Jurkat, Clone E6-1 (cell line): ENCODE data around the gene NBEA.

Experiments
- DNase-seq: peaks from one replicate; pipeline ENCODE4 v3.0.0-alpha.2; 2011; ENCODE audit warnings: low read depth, low spot score
- H3K4me3 ChIP-seq: 2 replicates; pipeline ENCODE4 v1.5.1; 2011; ENCODE audit warnings: mild to moderate bottlenecking, low read length, control low read depth, moderate library complexity

NBEA gene

DNA sequence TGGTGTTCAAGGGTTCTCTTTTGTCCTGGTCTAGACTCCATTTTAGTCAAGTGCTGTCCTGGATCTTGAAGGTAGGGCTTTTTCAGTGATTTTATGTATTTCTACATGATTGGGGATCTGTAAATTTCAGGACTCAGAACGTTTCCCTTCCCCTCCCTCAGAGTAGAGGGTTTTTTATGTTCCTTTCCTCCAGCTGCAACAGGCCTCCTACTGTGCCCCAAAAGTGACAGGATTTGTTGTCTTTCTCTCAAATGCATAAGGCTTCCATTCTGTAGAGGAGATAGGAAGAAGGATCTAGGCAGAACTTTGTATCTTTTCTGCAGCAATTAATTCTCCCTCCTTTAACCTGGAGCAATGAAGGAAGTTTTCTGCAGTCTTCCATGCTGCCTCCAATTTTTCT lies 283.1 kb downstream of the NBEA start:
- H3K4me3 ChIP-seq, result no peak overlapping the region
- no peak for DNase-seq

DNA sequence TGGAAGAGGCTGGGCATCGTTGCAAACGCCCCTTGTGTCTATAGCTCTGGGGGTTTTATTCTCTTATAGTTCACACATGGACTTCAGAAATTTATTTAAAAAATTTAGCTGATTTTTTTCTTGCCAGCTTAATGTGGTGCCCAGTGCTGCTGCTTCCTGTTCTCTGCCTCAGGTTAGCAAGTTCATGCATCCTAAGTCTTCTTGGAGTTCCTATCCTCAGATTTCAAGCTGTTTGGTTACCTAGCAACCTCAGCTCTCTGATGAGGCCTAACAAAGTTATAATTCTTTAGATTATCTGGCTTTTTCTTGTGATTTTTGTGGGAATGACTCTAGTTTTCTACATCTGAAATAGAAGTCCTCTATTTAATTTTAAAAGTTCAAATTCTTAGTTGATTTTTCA lies 283.5 kb downstream of the NBEA start:
- no peak for DNase-seq
- H3K4me3 ChIP-seq, result no peak overlapping the region

DNA sequence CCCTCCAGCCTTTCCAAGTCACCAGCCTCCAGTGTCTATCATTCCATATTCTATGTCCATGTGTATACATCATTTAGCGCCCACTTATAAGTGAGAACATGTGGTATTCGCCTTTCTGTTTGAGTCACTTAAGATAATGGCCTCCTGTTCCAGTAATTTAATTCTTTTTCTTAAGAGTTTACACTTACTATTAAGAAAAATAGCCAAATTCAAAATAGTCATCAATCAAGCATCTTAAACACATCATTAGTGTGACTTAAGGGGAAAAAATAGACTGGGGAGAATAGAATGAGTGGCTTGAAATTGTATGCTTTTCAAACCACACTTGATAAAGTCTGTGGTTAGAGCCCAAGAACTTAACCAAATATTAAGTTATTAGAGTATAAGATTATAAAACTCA lies 286.5 kb downstream of the NBEA start:
- no peak for DNase-seq
- no peak overlapping the region for H3K4me3 ChIP-seq

DNA sequence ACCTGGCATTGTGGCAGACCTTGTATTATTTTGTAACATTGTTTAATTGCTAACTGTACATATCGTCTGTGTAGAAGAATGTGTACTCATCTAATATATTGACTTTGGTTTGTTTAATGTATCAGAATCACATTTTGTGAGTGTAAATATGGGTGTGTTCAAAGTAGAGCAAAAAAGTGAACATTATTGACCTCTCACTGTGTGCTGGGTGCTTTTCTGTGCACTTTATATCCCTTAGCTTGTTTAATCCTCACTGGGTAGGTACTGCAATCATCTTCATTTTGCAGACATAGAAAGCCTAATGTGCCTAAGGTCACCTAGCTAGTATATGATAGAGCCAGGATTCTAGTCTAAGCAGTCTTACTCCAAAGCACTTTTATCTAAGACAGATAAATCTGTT lies 289.4 kb downstream of the NBEA start:
- DNase-seq, result no peak
- no peak overlapping the region for H3K4me3 ChIP-seq

DNA sequence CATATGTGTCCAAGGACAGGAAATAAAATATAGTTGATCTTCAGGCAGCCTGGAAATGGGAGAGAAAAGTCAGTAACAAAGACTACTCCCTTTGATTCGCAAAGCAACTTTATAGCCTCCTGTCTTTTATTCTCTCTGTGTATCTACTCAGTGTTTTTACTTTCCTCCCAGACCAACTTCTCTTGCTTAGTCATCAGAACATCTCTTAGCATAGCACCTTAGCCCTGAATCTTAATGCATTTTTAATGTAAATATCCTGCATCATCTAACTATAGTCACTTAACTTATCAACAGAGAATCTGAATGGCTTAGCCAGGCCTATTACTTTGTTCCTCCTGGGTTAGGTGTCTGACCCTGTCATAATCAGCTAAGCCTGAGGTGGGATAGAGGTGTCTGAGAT lies 296.2 kb downstream of the NBEA start:
- DNase-seq, result no peak
- no peak overlapping the region for H3K4me3 ChIP-seq

DNA sequence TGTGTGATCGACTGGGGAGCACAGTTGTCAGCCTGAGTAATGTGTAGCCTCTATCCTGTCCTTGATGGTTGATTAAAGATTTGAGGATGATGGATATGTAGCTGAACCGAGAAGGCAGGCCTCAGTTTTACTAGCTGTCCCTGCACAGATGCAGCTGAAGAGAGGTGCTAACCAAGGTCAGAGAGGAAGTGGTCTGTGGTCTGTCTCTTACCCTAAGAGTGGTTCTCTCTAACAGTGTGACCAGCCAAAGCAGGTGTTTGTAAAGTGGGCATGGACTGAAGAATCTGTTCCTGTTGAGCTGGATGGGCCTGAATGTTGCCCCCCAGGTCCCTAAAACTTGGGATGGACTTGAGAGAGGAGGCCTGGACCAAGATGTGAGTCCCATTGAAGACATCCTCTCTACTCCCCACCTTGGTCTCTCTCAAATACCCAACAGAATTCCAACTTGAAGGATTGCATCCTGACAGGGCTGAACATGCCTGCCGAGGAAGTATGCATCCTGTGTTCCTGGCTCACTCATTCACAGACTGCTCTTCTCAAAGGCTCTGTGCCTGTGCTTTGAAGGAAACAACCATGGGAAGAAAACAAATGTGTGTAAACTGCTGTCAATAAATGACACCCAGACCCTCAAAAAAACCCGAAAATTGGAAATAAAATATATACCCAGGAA lies 310.6 kb downstream of the NBEA start:
- peak; percentile 24 for DNase-seq
- H3K4me3 ChIP-seq, result no peak overlapping the region

DNA sequence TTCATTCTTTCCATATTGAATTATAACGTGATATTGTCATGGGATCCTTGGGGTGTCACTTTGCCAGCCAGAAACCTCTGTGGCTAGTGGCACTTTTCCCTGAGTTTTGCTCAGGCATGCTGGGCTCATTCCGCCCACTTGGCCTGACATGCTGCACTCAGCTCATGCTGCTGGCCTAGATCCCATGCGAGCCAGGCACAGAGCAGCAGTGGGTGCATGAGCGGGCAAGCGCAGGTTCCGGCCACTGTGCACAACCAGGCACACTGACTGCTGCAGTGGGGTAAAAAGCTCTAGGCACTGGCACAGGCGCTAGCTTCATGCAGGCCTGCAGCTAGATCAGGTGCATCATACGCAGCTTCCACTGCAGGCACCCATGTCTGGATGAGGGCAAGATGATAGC lies 313.2 kb downstream of the NBEA start:
- no peak for DNase-seq
- no peak overlapping the region for H3K4me3 ChIP-seq

DNA sequence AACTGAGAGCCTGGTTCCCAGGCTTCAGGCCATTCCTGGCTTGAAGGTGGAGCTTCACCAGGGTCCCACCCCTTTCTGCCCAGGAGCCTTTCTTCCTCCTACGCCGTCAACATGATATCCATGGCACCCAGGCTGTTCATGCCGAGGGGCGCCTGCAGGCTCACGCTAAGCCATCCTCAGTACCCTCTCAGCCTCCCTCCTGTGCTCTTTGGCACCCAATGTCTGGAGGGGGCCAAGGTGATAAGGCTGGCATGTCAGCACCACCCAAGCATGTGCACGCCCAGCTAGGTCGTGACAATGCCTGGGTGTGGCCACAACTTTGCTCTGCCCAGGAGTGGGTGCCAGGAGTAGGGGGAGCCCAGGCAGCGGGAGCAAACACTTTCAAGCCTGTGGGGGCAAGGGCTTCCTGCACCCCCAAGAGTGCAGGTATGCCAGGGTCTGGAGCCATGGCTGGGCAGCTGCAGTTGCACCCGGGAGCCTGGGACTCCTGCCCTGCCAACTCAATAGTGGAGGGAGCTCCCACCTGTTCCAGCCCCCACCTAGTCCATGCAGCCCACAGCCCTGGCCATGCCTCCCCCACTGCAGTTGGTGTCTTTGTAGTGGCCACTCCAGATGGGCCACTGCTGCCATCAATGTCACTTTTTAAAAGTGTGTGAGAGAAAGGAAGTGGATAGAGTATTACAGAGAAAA lies 314.5 kb downstream of the NBEA start:
- H3K4me3 ChIP-seq, result no peak overlapping the region
- no peak for DNase-seq

DNA sequence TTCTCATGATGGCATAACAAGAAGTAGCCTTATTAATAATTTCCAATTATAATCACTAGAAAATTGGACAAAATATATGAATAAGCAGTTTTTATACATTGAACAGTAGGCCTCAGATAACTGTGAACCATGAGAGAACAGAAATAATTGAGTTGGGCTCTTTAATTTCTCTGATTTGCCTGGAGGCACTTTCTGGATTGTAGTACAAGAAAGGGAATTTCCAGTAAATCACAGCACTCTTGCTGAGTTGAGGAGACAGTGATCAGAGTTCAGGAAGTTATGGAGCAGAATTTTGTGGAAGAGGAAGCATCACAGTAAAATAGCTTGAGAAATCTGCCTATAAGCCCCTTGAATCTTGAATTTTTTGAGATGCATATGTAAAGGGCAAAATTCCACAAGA lies 318.2 kb downstream of the NBEA start:
- DNase-seq, result no peak
- no peak overlapping the region for H3K4me3 ChIP-seq

DNA sequence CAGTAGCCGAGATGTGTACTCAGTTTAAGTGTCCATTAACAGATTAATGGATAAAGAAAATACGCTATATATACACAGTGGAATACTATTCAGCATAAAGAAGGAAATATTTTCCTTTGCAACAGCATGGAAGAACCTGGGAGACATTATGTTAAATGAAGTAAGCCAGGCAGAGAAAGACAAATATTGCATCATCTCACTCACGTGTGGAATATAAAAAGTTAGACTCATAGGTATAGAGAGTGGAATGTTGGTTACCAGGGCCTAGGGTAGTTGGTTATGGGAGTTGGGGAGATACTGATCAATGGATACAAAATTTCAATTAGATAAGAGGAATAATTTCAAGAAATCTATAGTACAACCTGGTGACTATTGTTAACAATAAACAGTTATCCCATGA lies 324.3 kb downstream of the NBEA start:
- no peak for DNase-seq
- no peak overlapping the region for H3K4me3 ChIP-seq

DNA sequence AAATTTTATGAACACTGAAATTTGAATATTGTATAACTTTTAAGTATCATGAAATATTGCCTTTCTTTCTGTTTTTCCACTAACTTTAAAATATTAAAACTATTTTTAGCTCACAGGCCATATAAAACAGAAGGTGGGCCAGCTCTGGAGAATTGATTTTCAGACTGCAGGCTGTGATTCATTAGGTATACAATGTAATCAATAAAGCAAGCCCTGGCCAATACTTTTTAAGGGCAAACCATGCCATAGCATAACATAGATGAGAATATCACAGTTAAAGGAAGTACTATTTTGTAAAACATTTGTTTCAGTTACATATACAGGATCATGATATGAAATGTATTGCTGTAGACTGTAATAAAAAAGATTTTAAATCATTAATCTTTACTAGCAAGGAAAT lies 336.8 kb downstream of the NBEA start:
- no peak for DNase-seq
- H3K4me3 ChIP-seq, result no peak overlapping the region

DNA sequence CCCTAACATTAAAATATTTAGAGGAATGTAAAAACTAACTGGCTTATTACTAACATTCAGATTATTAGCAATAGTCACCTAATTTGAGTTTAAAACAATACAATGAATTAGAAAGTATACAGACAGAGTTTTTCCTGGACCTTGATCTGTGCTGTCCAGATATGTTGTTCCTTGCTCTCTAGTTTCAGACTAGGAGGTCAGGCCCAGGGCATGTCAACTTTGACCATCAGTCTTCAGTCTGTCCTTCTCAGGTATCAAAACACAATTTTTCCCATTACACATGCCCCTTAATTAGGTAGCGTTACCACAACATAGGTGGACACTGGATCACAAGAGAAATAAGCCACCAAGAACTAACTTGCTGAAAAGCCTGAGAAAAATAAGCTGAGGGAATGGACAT lies 337.4 kb downstream of the NBEA start:
- no peak for DNase-seq
- H3K4me3 ChIP-seq, result no peak overlapping the region

DNA sequence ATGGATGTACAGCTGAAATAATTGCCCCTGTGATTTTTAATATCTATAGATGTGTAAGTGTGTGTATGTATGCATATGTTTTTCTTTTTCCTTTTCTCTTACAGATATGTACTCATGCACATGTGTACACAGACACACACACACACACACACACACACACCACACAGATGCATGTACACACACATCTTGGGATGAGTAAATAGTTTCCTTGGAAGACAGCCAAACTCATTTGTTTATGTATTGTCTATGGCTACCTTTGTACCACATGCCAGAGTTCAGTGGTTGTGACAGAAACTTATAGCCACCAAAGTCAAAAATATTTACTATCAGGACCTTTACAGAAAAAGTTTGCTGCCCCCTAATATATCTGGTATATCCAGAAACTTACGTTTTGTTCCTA lies 341.8 kb downstream of the NBEA start:
- no peak for DNase-seq
- H3K4me3 ChIP-seq, result no peak overlapping the region

DNA sequence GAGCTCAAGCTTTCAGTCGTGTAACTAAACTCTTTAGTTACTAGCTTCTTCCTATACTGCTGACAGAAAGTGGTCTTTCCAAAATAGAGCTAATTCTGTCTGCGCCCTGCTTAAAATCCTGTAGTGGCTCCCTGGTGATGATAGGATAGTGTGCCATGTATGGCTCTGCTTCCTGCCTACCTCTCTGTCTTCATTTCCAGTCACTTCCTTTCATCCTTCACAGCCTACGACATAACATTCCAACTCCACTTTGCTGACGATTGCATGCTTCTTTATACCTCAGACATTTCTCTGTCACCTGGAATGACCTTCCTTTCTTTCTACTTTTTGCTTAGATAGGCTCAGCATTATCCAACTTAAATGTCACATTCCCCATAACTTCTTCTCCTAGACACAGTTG lies 343.6 kb downstream of the NBEA start:
- no peak overlapping the region for H3K4me3 ChIP-seq
- DNase-seq, result no peak

DNA sequence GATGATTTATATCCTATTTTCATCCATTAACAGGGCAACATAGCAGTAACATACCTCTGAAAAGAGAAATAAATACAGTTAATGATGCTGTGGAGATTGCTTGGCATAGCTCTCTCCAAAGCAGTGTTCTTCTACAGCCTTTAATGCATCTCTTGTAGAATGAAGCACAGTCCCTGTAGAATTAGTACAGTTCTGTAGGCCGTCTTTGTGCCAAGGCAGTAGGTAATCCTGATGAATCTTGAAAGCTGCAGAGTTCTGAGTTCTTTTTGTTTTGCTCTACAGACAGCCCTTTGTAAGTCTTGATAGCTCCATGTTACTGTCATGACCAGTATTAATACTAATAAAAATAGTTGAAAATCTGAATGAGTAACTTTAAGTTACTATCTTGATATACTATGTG lies 350.3 kb downstream of the NBEA start:
- no peak for DNase-seq

DNA sequence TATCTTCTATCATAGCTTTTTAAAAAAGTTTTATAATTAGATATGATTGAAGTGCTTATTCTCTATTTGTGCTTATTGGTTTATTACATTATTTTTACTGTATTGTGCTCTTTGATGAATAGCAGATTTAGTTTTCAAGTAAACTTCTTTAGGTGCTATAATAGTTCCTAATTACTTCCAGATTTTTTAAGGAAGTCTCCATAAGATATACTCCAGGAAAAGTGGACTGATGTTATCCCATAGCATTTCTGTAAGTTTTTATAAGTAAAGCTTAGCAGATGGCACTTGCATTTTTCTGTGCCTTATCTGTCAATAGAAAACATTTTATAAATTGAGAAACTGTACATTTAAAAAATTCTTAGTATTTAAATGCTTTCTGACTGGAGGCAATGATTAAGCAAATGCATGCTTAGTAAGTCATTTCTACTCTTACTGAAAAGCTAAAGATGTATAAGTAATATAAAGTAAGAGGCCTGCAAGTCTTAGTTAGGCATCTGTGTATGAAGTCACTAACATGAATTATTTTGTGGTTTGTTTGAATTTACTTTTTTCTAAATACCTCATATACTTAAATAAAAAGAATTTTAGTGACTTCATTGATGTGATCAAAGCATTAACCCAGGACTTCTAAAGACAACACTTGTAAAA lies 351.6 kb downstream of the NBEA start:
- no peak for DNase-seq
- no peak overlapping the region for H3K4me3 ChIP-seq

More for the DNA sequence above, 350.3 kb downstream of the NBEA start:
- H3K4me3 ChIP-seq, result no peak overlapping the region

DNA sequence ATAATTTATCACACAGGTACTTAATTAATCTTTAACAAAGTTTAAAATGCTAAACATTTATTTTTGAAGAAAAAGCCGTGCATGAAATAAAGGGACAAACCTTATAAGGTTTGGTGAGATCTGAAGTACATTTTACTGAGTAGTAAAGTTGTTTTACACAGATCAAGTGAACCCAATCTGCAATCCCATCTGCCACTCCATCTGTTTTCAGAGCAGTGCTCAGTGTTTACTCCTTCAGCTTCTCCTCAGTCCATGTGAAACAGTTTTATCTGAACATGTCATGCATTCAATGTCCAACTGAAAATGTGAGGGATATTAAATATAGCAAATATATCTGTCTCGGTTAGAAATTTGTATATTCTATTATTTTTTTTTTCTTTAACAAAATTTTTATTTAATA lies 367.6 kb downstream of the NBEA start:
- no peak for DNase-seq
- no peak overlapping the region for H3K4me3 ChIP-seq

DNA sequence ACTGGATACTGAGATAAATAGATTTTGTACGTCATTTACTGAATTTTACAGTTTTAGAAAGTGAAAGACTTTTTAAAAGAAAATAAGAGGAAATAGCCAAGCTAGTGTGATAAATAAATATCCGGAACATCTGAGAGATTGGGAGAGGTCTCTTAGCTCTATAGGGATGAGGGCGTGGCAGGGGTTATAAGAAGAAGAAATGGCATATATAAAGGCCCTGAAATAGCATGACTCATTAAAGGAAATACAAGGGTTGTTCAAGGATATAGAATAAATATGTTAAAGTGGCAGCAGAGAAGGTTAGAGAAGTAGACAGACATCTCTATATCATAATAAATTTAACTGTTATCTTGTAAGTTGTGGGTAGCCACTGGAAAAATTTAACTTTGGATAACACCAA lies 390.1 kb downstream of the NBEA start:
- no peak for DNase-seq
- no peak overlapping the region for H3K4me3 ChIP-seq

DNA sequence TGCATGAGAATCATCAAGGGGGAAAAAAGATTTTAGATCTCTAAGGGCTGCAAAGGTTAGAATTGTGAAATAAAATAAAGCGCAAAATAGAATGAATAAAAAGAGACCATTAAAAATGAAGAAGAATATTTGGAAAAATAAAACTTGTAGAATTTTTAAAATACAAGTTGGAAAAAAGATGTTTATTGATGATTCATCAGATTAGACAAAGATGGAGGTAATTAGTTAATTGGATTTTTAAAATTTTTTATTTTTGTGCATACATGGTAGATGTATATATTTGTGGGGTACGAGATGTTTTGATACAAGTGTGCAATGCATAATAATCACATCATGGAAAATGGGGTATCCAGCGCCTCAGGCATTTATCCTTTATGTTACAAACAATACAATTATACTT lies 391.1 kb downstream of the NBEA start:
- no peak overlapping the region for H3K4me3 ChIP-seq
- DNase-seq, result no peak

DNA sequence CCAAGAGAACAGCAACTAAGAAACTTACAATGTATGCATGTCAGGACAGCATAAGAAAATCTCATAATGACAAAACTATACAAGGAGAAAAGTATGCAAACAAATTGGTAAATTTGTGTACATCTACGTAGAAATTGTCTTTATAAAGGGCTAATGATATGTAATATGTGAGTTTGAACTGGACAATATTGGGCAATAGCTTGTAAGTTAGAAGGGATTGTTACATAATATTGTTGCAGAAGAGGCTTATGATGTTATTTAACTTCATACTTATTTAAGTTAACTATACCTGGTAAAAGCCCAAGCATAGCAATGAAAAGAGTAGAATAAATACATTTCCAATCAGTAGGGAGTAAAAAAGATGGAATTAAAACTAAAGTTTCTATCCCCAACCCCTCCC lies 400.4 kb downstream of the NBEA start:
- no peak overlapping the region for H3K4me3 ChIP-seq
- no peak for DNase-seq

DNA sequence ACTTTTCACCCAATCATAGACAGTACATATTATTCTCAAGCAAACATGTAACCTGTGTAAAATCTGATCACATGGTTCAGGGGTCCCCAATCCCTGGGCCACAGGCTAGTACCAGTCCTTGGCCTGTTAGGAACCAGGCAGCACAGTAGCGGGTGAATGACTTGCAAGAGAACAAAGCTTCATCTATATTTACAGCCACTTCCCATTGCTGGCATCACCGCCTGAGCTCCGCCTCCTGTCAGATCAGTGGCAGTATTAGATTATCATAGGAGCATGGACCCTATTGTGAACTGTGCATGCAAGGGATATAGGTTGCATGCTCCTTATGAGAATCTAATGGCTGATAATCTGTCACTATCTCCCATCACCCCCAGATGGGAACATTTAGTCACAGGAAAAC lies 401.3 kb downstream of the NBEA start:
- no peak for DNase-seq

More for the DNA sequence above, 401.3 kb downstream of the NBEA start:
- H3K4me3 ChIP-seq, result no peak overlapping the region
